HEK293 (cell line): ENCODE results near the gene SLC26A1.

Experiments used
- CTCF ChIA-PET: fragments of 350-600 bp; formaldehyde crosslinking; extraction: SDS; loops from one replicate; lab custom pipeline; 2021; ENCODE audit warnings: antibody characterized with exemption; lab: Yijun Ruan, JAX
- POLR2A ChIA-PET: fragments of 300-600 bp; formaldehyde crosslinking; extraction: SDS; loops from one replicate; lab custom pipeline; 2020; ENCODE audit warnings: antibody characterized with exemption, inconsistent platforms; lab: Yijun Ruan, JAX
- H3K27ac ChIP-seq: fragments of 200-500 bp; sonication (Bioruptor generic); 2 replicates; pipeline ENCODE4 v1.5.1; 2014; ENCODE audit warnings: low read depth, low read length, control low read depth, inconsistent platforms; ENCODE audit errors: extremely low read depth
- H3K36me3 ChIP-seq, 2 experiments: fragments of 200-500 bp in 1 of 2; sonication (Bioruptor generic) in 1 of 2; 1 replicate in 1 of 2; 2 replicates in 1 of 2; pipeline ENCODE4 v1.5.1; 2014 to 2017; ENCODE audit warnings: inconsistent platforms in 2 of 2, low read length in 2 of 2; ENCODE audit not compliant: control insufficient read depth in 2 of 2, insufficient read depth in 1 of 2
- H3K4me1 ChIP-seq: fragments of 200-500 bp; sonication (Bioruptor generic); 2 replicates; pipeline ENCODE4 v1.5.1; 2014; ENCODE audit warnings: mild to moderate bottlenecking, low read length, inconsistent platforms; ENCODE audit not compliant: control insufficient read depth, insufficient read depth
- H3K4me3 ChIP-seq: 2 replicates; pipeline ENCODE4 v1.5.1; 2011; ENCODE audit warnings: low read depth, mild to moderate bottlenecking, control low read depth, low read length, moderate library complexity
- H3K9me3 ChIP-seq: fragments of 200-500 bp; sonication (Bioruptor generic); 2 replicates; pipeline ENCODE4 v1.5.1; 2014; ENCODE audit warnings: low read depth, low read length, inconsistent platforms; ENCODE audit not compliant: control insufficient read depth, insufficient read depth
- BCL11B ChIP-seq: fragments of 450-650 bp; formaldehyde crosslinking; IDR thresholded peaks from 2 replicates; pipeline ENCODE4 v1.5.1; 2016; ENCODE audit warnings: low read depth, missing biosample characterization, missing genetic modification characterization
- CTCF ChIP-seq: fragments of 450-650 bp; formaldehyde crosslinking; IDR thresholded peaks from 2 replicates; pipeline ENCODE4 v1.5.1; 2016; ENCODE audit warnings: missing biosample characterization, missing genetic modification characterization
- EGR2 ChIP-seq: fragments of 450-650 bp; formaldehyde crosslinking; IDR thresholded peaks from 2 replicates; pipeline ENCODE4 v1.5.1; 2016; ENCODE audit warnings: low read depth, missing biosample characterization, missing genetic modification characterization
- TSHZ1 ChIP-seq: fragments of 450-650 bp; formaldehyde crosslinking; IDR thresholded peaks from 2 replicates; pipeline ENCODE4 v1.5.1; 2016; ENCODE audit warnings: missing biosample characterization, missing genetic modification characterization, borderline replicate concordance
- ZFHX2 ChIP-seq: fragments of 450-650 bp; formaldehyde crosslinking; conservative IDR thresholded peaks from 2 replicates; pipeline ENCODE4 v1.5.1; 2016; ENCODE audit warnings: missing biosample characterization, missing genetic modification characterization
- ZFP41 ChIP-seq: fragments of 450-650 bp; formaldehyde crosslinking; IDR thresholded peaks from 2 replicates; pipeline ENCODE4 v1.5.1; 2016; ENCODE audit warnings: missing biosample characterization, missing genetic modification characterization, borderline replicate concordance
- ZIC2 ChIP-seq: fragments of 450-650 bp; formaldehyde crosslinking; IDR thresholded peaks from 2 replicates; pipeline ENCODE4 v1.5.1; 2016; ENCODE audit warnings: missing biosample characterization, missing genetic modification characterization
- ZNF2 ChIP-seq: fragments of 450-650 bp; formaldehyde crosslinking; IDR thresholded peaks from 2 replicates; pipeline ENCODE4 v1.5.1; 2016; ENCODE audit warnings: missing biosample characterization, missing genetic modification characterization
- ZNF350 ChIP-seq: fragments of 450-650 bp; formaldehyde crosslinking; IDR thresholded peaks from 2 replicates; pipeline ENCODE4 v1.5.0; 2017; ENCODE audit warnings: missing biosample characterization, mild to moderate bottlenecking, missing genetic modification characterization
- ZNF366 ChIP-seq: fragments of 450-650 bp; formaldehyde crosslinking; conservative IDR thresholded peaks from 2 replicates; pipeline ENCODE4 v1.5.1; 2016; ENCODE audit warnings: missing biosample characterization, missing genetic modification characterization
- ZNF707 ChIP-seq: fragments of 450-650 bp; formaldehyde crosslinking; IDR thresholded peaks from 2 replicates; pipeline ENCODE4 v1.5.1; 2016; ENCODE audit warnings: missing biosample characterization, missing genetic modification characterization
- TF ChIP-seq, protein P1 (sequence below): fragments of 450-650 bp; formaldehyde crosslinking; IDR thresholded peaks from 2 replicates; pipeline ENCODE4; 2016; ENCODE audit warnings: missing biosample characterization, missing genetic modification characterization

The SLC26A1 gene

DNA sequence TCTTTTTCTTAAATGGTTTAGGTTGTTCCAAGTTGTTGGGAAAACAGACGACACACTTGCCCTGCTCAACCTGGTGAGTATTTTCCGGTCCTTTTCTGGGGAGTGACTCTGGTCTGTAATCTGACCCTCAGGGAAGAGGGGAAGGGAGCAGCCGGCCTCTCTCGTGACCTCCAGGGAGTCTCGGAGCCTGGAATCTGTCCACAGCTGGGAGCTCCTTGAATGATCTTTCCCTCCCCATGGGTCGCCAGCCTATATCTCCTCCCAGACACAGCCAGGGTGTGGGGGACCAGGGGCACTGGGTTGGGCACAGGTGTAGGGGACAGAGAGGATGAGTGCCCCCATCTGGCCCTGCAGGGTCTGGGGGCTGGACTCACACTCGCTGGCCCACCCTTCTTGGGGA is 42.0 kb downstream of the SLC26A1 start:
- Histone ChIP-seq H3K9me3 (no peaks in the 10 kb centered on the region), H3K4me1 (no peaks in the 10 kb centered on the region), H3K36me3 (peaks cover 0 to 12% of the 10 kb centered on the region in 2 experiments; a peak in 1 of 3 replicates), H3K4me3 (no peak overlapping the region), H3K27ac (no peak overlapping the region)
- CTCF ChIA-PET, result no interaction called here
- TF ChIP-seq ZIC2 (tag by site-specific recombination) (0 out of 2 replicates have a peak, but pooled peaks have one; percentile 34), CTCF (tag by site-specific recombination) (no peak)
- POLR2A ChIA-PET, result no interaction called here

DNA sequence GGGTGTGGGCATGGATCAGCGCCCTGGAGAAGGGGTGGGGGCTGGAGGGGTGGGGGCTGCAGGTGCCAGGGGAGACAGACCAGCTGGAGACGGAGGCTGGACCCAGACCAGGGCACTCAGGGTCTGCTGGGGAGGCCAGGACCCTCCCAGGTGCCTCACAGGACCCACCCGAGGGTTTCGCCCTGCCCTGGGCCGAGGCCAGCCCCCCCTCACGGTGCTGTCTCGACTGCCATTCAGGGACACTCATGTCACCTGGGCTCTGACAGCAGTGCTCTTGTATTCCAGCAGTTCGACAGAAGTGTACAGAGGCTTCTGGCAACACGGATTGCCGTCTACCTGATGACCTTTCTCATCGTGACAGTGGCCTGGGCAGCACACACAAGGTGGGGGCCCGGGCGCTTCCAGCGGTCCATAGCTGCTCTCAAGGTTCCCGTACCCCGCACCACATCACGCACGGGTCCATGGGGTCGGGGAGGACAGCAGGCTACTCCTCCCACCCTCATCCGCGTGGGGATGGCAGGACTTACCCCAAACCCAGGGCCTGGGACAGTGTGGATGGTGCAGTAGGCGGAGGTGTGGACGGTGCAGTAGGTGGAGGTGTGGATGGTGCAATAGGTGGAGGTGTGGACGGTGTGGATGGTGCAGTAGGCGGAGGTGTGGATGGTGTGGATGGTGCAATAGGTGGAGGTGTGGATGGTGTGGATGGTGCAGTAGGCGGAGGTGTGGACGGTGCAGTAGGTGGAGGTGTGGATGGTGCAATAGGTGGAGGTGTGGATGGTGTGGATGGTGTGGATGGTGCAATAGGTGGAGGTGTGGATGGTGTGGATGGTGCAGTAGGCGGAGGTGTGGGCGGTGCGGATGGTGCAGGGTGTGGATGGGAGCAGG is 42.8 kb downstream of the SLC26A1 start:
- POLR2A ChIA-PET, result no interaction called here
- 0 out of 2 replicates have a peak, but pooled peaks cover 3% of the 10 kb centered on the region for H3K4me1 ChIP-seq
- CTCF ChIA-PET, result no interaction called here
- peaks cover 0 to 9% of the 10 kb centered on the region in 2 experiments; a peak in 1 of 3 replicates for H3K36me3 ChIP-seq
- H3K27ac ChIP-seq, result no peak overlapping the region
- H3K4me3 ChIP-seq, result no peak overlapping the region
- TF ChIP-seq ZFHX2 (tag by site-specific recombination) (peak; percentile 93), ZNF366 (tag by site-specific recombination) (peak; percentile 32; the same call in 1 of the 2 replicates), ZNF350 (tag by site-specific recombination) (no peak), EGR2 (tag by site-specific recombination) (peak; percentile 90)
- H3K9me3 ChIP-seq, result no peaks in the 10 kb centered on the region

- TF ChIP-seq TSHZ1 (tag by site-specific recombination), result no peak
- no peak for TF ChIP-seq ZFP41
- no peak for TF ChIP-seq BCL11B
- TF ChIP-seq ZNF707 (tag by site-specific recombination), result no peak
- TF ChIP-seq ZNF2 (tag by site-specific recombination), result no peak
- TF ChIP-seq, protein P1, sequence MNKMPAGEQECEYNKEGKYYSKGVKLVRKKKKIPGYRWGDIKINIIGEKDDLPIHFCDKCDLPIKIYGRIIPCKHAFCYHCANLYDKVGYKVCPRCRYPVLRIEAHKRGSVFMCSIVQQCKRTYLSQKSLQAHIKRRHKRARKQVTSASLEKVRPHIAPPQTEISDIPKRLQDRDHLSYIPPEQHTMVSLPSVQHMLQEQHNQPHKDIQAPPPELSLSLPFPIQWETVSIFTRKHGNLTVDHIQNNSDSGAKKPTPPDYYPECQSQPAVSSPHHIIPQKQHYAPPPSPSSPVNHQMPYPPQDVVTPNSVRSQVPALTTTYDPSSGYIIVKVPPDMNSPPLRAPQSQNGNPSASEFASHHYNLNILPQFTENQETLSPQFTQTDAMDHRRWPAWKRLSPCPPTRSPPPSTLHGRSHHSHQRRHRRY (tag by site-specific recombination), result no peak
- ChIA-PET POLR2A (no interaction called here), CTCF (no interaction called here)
- Histone ChIP-seq H3K27ac (no peak overlapping the region), H3K9me3 (no peaks in the 10 kb centered on the region), H3K36me3 (peaks cover 0 to 6% of the 10 kb centered on the region in 2 experiments; a peak in 1 of 3 replicates), H3K4me1 (0 out of 2 replicates have a peak, but pooled peaks cover 3% of the 10 kb centered on the region), H3K4me3 (no peak overlapping the region)
Measured at GRCh38 chr4:949656-950055, 43.5 kb downstream of the SLC26A1 start.
